ENCODE results near the gene KRT35.
A peak's percentile ranks its signal among the peaks of the same experiment; 100 is the strongest.

The KRT35 gene

GRCh38 chr17:41519501-41520224 lies 38.7 kb upstream of the KRT35 start:
- no peak for TF ChIP-seq GATA1 (IDR thresholded peaks at IDR 0.05; ENCODE audit: low read depth, low read length)
- no peak for TF ChIP-seq POLR2A (IDR thresholded peaks at IDR 0.05; ENCODE audit: low read length)

GRCh38 chr17:41518789-41519449 lies 38.0 kb upstream of the KRT35 start, which contains the start of gene KRT15:
Gene KRT15, minus strand, starts transcription at chr17:41518890. Its CDS starts 63 bp downstream, at chr17:41518827.
- no peak for DNase-seq
- TF ChIP-seq GATA1 (IDR thresholded peaks at IDR 0.05; ENCODE audit: low read depth, low read length) (no peak), POLR2A (IDR thresholded peaks at IDR 0.05; ENCODE audit: low read length) (no peak)

More at GRCh38 chr17:41519501-41520224, 38.7 kb upstream of the KRT35 start:
- DNase-seq = no peak

- no peak for DNase-seq
- TF ChIP-seq POLR2A (IDR thresholded peaks at IDR 0.05; ENCODE audit: low read length) (no peak), GATA1 (IDR thresholded peaks at IDR 0.05; ENCODE audit: low read depth, low read length) (no peak)
Observed at GRCh38 chr17:41518031-41518430, 37.1 kb upstream of the KRT35 start.

GRCh38 chr17:41516830-41517283 lies 35.9 kb upstream of the KRT35 start:
- TF ChIP-seq POLR2A (IDR thresholded peaks at IDR 0.05; ENCODE audit: low read length) = no peak
- no peak for TF ChIP-seq GATA1 (IDR thresholded peaks at IDR 0.05; ENCODE audit: low read depth, low read length)
- no peak for DNase-seq

- TF ChIP-seq POLR2A (IDR thresholded peaks at IDR 0.05; ENCODE audit: low read length) (no peak), GATA1 (IDR thresholded peaks at IDR 0.05; ENCODE audit: low read depth, low read length) (no peak)
- no peak for DNase-seq
Observed at GRCh38 chr17:41516147-41516829, 35.3 kb upstream of the KRT35 start.

- no peak for DNase-seq
- TF ChIP-seq POLR2A (IDR thresholded peaks at IDR 0.05; ENCODE audit: low read length) (no peak), GATA1 (IDR thresholded peaks at IDR 0.05; ENCODE audit: low read depth, low read length) (no peak)
Observed at GRCh38 chr17:41513168-41513547, 32.2 kb upstream of the KRT35 start.

GRCh38 chr17:41512546-41513167 lies 31.7 kb upstream of the KRT35 start:
- TF ChIP-seq GATA1 (IDR thresholded peaks at IDR 0.05; ENCODE audit: low read depth, low read length) (no peak), POLR2A (IDR thresholded peaks at IDR 0.05; ENCODE audit: low read length) (no peak)
- no peak for DNase-seq

- TF ChIP-seq GATA1 (IDR thresholded peaks at IDR 0.05; ENCODE audit: low read depth, low read length) (no peak), POLR2A (IDR thresholded peaks at IDR 0.05; ENCODE audit: low read length) (no peak)
- no peak for DNase-seq
Observed at GRCh38 chr17:41511716-41512115, 30.8 kb upstream of the KRT35 start.

GRCh38 chr17:41511116-41511515 lies 30.2 kb upstream of the KRT35 start:
- peak; percentile 90 to 92 for DNase-seq

GRCh38 chr17:41510251-41511065 lies 29.5 kb upstream of the KRT35 start:
- TF ChIP-seq POLR2A (IDR thresholded peaks at IDR 0.05; ENCODE audit: low read length) (no peak), GATA1 (IDR thresholded peaks at IDR 0.05; ENCODE audit: low read depth, low read length) (no peak)
- peak in 1 of 2 experiments; percentile 34 for DNase-seq

More at GRCh38 chr17:41511116-41511515, 30.2 kb upstream of the KRT35 start:
- TF ChIP-seq POLR2A (IDR thresholded peaks at IDR 0.05; ENCODE audit: low read length) (no peak), GATA1 (IDR thresholded peaks at IDR 0.05; ENCODE audit: low read depth, low read length) (peak; percentile 26)

GRCh38 chr17:41507315-41507880 lies 26.4 kb upstream of the KRT35 start:
- no peak for DNase-seq
- no peak for TF ChIP-seq POLR2A (IDR thresholded peaks at IDR 0.05; ENCODE audit: low read length)
- TF ChIP-seq GATA1 (IDR thresholded peaks at IDR 0.05; ENCODE audit: low read depth, low read length) = no peak
